GM19035 (cell line): ENCODE data around the gene ZBTB2.
"Not testable (repeated sequence)": the region's sequence is repeated elsewhere in the genome, so short reads cannot be mapped to it uniquely, and the experiment has no call there.

Source experiments
- ATAC-seq: cut with Tn5 transposase; IDR thresholded peaks from one replicate; pipeline ENCODE4 v1.9.1; 2021; ENCODE audit not compliant: unreplicated experiment

The ZBTB2 gene

DNA sequence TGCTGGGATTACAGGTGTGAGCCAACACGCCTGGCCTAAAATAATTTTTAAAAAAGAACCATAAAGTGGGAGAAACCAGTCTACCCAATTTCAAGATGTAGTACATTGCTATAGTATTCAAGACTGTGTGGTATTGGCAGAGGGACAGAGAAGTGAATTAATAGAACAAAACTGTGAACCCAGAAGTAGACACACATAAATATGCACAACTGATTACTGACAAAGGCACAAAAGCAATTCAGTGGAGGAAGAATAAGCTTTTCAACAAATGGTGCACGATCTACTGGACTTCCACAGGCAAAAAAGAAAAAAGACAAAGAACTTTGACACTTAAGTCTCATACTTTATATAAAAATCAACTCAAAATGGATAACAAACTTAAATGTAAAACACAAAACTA lies 15.5 kb downstream of the ZBTB2 start:
- no peak for ATAC-seq

- ATAC-seq: no peak
Observed at GRCh38 chr6:151374036-151374683, 17.2 kb downstream of the ZBTB2 start.

DNA sequence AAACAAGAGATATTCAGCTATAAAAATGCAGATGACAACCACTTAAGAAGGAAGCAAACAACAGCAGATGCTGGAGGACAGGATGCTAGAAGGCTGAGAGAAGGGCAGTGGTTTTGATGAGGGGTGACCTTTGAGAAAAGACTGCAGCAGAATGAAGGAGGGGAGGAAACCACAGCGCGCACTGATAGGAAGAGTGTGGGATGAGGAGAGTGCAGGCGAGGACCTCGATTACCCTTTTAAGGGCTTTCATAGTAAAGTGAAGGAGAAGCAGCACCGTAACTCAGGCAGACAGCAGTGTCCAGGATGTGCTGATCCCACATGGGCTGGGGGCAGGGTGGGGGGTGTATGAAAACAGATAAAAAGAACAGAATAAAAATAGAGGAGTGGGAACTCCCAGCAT lies 19.2 kb downstream of the ZBTB2 start:
- no peak for ATAC-seq

DNA sequence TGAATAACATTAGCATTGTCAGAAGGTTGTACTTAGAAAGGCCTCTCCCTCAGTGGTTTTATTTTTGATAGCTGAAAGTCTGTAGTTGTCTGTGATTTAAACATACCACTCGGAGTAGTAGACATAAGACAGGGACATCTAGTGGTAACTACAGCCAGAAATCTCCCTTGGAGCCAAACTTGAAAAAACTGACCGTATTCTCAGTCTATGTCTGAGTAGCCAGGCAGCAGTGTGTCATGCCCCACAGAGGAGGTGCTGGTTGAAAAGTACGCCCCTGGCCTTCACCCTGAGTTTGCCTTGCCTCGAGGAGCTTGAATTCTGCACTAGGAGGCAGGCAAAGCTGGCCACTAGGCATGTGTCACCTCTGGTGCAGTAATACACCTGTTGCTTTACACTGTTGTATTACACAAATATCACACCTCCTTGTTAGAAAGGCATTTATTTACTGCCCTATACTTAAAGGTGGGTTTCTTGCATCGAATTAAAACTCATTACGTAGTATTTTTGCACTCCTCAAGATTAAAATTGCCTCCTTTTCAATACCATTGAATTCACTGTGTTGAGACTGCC lies 20.8 kb downstream of the ZBTB2 start:
- no peak for ATAC-seq

DNA sequence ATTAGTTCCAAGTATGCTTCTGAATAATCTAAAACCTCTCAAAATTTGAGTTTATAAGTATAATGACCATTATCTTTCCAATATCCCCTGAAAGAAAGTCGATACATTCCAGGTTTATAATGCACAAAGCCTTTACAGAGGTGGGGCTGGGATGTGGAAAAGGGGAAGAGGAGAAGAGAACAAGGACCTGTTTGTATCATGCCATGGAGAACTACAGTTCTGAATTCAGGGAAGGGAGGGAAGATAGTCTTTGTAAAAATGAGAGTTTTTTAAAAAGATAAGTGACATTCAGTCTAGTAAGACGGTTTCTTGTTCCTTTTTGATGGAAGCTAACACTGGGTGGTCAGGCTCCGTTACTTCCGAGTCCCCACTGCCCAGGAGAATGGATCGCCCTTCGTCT lies 26.1 kb downstream of the ZBTB2 start:
- ATAC-seq: no peak

DNA sequence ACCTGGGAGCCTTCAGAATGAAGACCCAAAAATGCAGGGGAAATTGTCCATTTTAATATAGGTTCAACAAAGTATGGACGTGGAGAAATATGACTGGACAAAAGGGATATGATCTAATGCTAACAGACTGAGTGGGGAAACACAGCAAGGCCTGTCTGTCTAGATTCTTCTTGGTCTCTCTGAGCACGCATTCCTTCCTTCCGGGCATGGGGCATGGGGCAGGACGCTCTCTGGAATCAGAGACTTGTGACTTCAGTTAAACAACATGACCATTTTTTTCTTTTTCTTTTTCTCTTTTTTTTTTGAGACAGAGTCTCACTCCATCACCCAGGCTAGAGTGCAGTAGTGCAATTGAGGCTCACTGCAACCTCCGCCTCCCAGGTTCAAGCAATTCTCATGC lies 31.9 kb downstream of the ZBTB2 start:
- no peak for ATAC-seq

GRCh38 chr6:151358475-151358874 lies 32.9 kb downstream of the ZBTB2 start:
- ATAC-seq: no peak

GRCh38 chr6:151357758-151358436 lies 33.5 kb downstream of the ZBTB2 start:
- ATAC-seq: no peak

DNA sequence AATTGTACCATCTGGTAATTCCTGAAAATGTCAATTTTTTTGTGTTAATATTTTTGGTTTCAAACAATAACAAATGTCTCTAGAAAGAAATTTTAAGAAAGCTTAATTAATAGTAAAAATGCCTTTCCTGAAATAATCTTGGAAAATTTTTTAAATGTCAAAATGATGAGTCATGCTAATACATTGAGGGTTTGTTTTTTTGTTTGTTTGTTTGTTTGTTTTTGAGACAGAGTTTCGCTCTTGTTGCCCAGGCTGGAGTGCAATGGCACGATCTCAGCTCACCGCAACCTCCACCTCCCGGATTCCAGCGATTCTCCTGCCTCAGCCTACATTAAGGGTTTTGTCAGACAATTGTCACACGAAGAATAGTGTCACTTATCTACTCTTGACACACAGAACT lies 34.4 kb downstream of the ZBTB2 start:
- ATAC-seq: not testable (repeated sequence)

GRCh38 chr6:151353795-151354194 lies 37.6 kb downstream of the ZBTB2 start:
- no peak for ATAC-seq

DNA sequence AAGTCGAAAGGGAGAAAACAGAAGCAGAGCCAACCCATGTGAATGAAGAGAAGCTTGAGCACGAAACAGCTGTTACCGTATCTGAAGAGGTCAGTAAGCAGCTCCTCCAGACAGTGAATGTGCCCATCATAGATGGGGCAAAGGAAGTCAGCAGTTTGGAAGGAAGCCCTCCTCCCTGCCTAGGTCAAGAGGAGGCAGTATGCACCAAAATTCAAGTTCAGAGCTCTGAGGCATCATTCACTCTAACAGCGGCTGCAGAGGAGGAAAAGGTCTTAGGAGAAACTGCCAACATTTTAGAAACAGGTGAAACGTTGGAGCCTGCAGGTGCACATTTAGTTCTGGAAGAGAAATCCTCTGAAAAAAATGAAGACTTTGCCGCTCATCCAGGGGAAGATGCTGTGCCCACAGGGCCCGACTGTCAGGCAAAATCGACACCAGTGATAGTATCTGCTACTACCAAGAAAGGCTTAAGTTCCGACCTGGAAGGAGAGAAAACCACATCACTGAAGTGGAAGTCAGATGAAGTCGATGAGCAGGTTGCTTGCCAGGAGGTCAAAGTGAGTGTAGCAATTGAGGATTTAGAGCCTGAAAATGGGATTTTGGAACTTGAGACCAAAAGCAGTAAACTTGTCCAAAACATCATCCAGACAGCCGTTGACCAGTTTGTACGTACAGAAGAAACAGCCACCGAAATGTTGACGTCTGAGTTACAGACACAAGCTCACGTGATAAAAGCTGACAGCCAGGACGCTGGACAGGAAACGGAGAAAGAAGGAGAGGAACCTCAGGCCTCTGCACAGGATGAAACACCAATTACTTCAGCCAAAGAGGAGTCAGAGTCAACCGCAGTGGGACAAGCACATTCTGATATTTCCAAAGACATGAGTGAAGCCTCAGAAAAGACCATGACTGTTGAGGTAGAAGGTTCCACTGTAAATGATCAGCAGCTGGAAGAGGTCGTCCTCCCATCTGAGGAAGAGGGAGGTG lies 38.7 kb downstream of the ZBTB2 start:
- no peak for ATAC-seq

GRCh38 chr6:151351731-151352130 lies 39.6 kb downstream of the ZBTB2 start:
- ATAC-seq: no peak

GRCh38 chr6:151351146-151351700 lies 40.1 kb downstream of the ZBTB2 start:
- no peak for ATAC-seq

GRCh38 chr6:151350442-151351145 lies 40.8 kb downstream of the ZBTB2 start:
- ATAC-seq: no peak

DNA sequence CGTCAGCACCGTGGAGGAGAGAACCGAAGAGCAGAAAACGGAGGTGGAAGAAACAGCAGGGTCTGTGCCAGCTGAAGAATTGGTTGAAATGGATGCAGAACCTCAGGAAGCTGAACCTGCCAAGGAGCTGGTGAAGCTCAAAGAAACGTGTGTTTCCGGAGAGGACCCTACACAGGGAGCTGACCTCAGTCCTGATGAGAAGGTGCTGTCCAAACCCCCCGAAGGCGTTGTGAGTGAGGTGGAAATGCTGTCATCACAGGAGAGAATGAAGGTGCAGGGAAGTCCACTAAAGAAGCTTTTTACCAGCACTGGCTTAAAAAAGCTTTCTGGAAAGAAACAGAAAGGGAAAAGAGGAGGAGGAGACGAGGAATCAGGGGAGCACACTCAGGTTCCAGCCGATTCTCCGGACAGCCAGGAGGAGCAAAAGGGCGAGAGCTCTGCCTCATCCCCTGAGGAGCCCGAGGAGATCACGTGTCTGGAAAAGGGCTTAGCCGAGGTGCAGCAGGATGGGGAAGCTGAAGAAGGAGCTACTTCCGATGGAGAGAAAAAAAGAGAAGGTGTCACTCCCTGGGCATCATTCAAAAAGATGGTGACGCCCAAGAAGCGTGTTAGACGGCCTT lies 41.6 kb downstream of the ZBTB2 start:
- ATAC-seq: no peak

- ATAC-seq: not testable (repeated sequence)
Observed at GRCh38 chr6:151342750-151343149, 48.6 kb downstream of the ZBTB2 start.

- ATAC-seq: no peak
Observed at GRCh38 chr6:151341476-151342195, 49.7 kb downstream of the ZBTB2 start.

DNA sequence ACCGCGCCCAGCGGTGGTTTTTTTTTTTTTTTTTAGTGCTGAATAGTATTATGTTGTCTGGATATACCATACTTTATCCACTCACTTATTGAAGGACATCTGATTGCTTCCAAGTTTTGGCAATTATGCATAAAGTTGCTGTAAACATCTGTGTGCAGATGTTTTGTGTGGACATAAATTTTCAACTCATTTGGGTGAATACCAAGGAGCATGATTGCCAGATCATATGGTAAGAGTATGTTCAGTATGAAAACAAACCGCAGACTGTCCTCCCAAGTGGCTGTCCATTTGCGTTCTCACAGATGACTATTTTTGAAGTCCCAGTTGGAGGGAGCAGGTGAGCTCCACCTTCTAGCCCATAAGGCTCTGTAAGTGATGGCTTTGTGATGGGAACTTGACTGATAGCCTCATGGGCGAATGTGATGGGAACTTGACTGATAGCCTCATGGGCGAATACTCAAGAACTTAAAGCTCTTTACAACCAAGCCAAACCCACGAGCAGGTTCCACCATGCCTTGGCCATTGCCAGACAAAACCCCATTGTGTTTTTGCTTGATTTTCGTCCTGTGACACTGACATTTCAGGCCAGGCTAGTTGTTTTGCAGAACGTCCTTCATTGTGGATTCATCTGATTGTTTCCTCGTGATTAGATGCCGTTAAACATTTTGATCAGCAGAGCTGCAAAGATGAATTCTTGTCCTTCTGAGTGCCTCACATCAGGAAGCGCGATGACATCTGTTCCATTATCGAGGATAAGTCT lies 51.0 kb downstream of the ZBTB2 start:
- ATAC-seq: no peak

DNA sequence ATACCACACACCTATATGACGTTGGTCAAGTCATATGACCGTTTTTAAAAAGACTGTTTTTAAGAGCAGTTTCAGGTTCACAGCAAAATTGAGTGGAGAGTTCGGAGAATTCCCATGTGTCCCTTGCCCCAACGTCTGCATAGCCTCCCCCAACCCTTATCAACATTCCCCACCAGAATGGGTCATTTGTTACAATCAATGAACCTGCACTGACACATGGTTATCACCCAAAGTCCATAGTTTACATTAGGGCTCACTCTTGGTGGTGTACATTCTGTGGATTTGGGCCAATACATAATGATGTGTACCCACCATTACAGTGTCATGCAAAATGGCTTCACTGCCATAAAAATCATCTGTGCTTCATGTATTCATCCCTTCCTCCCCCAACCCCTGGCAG lies 52.0 kb downstream of the ZBTB2 start:
- no peak for ATAC-seq
